ENCODE measurements around the gene GLRX3.

GRCh38 chr10:130196511-130197487 lies 60.6 kb downstream of the GLRX3 start:
- TF ChIP-seq CTCF (IDR thresholded peaks at IDR 0.05) (no peak), POLR2A (IDR thresholded peaks at IDR 0.05) (no peak)
